ENCODE results near the gene PRPF40B.

The PRPF40B gene

DNA sequence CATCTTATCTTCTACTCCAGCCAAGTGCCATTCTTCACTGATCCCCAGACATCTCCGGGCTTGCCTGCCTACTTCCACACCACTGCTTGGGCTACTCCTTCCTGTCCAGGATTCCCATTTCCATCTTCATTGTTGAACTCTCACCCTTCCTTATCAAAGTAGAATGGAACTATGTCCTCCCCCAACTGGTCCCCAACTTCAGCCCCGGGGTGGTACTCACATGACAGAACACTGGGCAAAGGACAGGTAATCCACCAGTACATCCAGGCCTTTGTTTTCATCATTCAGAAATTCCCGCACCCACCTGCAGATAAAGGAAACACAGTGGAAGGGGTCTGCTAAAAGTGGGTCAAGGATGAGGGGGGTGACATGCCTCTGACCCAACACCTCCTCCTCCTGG is 38.4 kb downstream of the PRPF40B start:
- DNase-seq: no peak

DNA sequence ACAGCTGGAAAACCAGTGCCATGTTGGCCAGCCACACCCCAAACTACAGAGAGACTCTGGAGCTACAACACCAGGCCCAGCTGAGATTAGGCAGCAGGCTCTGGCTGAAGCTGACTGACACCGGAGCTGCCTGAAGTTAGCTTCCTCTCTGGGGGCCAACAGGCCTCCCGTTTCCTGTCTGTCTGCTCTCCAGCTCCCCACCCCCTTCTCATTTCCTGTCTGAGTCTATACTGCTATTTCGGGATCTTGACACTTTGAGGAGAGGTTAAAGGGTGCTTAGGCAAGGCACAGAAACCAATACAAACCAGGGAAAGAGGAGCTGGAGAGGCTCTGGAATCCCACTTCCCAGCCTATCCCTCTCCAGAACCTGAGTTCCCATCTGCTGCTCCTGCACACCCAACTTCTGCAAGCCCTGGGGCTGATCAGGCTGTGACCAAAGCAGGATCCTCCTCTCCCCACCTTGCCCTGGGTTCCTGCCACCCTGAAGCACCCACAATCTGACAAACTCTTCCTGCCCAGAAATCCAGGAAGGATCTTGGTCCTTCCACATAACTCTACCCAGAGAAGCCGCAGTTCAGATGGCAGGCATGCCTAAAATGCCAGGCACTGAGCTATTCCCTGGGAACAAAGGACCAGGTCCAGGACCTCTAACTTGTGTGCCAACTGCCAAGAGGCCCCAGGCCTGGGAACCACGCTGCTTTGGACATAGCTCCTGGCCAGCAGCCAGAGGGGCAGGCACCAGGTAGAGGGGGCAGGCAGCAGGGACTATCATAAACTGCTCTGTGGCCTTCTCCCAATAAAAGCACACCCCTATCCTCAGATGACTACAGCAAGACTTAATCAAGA is 39.9 kb downstream of the PRPF40B start:
- DNase-seq: peak; percentile 91

DNA sequence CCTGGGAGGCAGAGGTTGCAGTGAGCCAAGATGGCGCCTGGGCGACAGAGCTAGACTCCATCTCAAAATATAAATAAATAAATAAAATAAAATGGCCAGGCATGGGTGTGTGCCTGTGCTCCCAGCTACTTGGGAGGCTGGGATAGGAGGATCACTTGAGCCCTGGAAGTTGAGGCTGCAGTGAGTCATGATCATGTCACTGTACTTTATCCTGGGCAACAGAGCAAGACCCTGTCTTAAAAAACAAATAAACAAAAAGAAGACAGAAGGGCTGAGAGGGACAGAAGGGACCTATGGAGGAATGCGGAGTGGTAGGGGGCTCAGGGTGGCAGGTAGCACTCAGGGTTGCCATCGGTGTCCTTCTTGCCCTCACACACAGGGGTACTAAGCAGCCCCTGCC is 40.8 kb downstream of the PRPF40B start:
- DNase-seq: no peak

DNA sequence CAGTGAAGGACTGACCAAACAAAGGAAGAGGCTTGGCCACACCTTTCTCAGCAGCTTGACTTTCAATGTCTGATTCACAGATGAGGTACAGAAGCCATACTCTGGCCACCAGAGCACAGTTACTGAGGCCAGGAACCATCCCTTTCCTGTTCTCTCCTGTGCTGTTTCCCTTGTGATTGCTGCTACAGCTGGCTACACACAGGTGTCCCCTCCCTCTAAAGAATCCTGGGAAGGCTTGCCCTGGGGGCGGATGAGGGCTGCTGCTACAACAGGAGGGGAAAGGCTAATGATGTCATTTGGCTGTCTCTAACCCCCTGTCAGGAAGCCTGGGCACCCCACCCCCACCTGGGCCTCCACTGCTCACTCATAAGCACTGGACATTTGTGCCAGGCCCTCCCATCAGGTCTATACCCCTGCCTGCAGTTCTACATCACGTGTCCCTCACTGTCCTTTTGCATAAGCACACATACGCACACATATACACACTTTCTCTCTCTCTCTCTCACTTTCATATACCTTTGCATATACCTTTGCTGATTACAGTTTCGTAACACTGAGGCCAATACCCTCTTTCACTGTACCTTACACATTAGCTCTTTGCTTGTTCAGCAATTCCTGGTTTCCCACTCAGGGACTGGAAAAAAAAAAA is 41.4 kb downstream of the PRPF40B start:
- DNase-seq: no peak

DNA sequence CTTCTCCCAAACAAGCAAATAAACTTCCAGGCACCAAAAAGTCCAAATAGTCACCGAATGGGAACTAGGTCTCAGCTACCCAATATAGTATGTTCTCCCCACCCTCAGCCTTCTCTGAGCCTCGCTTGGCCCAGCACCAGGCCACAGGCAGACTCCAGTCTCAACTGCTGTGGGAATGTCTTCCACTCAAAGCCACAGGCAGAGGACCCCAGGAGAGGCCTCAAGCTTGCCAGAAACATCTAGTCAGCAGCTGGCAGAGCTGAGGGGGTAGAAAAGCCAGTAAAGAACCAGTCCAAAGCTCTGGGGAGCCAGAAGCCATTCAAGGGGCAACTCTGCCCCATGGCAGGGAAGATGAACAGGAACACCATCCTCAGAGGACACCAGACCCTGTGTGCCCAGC is 42.0 kb downstream of the PRPF40B start:
- no peak for DNase-seq

DNA sequence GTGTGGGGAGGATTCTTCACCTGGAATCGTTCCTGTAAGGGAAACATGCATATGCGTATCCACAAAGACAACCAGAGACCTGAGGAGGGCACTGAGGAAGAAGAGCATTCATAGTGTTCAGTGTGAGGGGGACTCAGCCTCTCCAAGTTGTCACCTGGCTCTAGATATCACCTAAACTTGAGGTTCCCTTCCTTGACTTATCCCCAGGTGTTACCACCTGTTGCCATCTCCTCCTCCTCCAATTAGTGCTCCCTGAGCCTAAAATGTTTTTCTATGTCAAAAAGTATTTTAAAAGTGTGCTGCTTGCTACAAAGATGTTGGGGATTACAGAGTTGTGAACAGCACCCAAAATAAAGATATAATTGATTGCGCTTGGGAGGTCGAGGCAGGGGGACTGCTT is 42.8 kb downstream of the PRPF40B start:
- DNase-seq: no peak

DNA sequence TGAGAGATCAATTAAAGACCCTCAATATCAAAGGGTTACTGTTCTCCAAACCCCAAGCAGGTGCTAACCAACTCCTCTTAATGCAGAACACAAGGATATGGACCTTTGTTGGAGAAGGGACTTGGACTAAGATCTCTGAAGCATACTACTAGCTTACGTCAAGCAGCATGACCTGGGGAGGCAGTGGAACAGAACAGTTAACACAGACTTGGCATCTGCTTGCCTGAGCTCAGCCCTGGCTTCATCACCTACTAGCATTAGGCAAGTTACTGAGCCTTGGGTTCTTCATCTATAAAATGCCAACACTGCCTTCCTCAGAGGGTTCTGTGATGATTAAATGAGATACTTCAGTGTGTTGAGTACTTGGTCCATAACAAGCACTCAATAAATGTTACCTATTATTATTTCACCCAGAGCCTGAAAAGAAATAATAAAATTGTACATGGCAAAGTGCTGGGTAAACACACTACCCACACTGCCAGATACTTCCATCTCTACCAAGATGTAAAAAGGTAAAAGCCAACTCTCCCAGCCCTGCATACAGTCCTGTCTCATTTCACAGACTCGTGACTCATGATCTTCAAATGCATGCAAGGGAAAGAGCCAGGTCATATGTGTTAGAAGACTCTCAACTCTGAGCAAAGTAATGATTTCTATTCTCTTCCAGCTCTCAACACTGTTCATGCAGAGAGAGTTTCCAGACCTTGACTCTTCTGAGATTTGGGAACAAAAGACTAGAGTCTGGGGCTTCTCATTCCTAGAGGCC is 44.1 kb downstream of the PRPF40B start:
- DNase-seq: peak; percentile 53

DNA sequence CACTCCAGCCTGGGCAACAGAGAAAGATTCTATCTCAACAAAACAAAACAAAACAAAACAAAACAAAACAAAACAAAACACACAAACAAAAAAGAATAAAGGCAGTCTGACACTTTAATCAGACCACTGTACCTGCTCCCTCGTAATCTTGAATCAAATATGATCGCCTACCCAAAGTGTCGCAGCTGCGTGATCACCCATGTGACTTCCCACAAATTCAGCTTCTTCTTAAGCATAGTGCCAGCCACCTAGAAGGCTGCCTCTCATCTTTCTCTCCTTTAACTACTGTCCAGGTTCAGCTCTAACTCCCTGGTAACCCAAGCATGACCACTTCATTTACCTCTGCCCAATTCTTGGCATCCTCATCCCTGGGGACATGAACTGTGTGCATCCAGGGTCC is 46.4 kb downstream of the PRPF40B start:
- DNase-seq: no peak

DNA sequence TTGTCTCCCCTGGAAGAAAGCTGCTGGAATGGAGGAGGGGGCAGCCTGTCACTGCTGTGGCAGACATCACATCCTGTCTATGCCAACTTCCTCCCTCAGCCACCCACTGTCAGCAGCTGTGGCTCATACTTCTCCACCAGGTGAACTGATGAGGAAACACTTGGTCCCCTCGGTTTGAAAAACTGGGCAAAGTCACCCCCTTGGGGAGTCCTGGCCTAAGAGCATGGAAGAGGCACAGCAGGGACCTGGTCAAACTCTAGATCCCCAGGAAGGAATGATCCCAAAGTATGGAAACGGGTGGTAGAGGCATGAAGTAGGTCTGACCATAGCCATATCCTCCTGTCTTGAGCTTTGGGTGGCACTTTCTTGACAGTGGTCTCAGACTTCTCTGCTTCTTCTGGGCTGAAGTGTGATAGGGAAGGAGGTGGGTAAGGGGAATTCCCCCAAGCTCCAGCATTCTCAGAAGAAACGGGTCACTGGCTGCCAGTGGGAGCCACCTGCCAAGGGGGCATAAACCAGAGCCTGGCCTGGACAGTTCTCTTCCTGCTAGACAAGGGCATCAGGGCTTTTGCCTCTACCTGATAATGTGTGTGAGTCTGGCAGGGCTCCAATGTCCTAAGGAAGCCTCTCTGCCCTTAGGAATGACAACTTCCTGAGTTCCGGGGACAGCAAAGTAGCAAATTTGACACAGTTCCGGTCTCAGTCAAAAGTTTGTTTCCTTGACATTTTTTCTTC is 47.8 kb downstream of the PRPF40B start:
- peak; percentile 67 for DNase-seq

DNA sequence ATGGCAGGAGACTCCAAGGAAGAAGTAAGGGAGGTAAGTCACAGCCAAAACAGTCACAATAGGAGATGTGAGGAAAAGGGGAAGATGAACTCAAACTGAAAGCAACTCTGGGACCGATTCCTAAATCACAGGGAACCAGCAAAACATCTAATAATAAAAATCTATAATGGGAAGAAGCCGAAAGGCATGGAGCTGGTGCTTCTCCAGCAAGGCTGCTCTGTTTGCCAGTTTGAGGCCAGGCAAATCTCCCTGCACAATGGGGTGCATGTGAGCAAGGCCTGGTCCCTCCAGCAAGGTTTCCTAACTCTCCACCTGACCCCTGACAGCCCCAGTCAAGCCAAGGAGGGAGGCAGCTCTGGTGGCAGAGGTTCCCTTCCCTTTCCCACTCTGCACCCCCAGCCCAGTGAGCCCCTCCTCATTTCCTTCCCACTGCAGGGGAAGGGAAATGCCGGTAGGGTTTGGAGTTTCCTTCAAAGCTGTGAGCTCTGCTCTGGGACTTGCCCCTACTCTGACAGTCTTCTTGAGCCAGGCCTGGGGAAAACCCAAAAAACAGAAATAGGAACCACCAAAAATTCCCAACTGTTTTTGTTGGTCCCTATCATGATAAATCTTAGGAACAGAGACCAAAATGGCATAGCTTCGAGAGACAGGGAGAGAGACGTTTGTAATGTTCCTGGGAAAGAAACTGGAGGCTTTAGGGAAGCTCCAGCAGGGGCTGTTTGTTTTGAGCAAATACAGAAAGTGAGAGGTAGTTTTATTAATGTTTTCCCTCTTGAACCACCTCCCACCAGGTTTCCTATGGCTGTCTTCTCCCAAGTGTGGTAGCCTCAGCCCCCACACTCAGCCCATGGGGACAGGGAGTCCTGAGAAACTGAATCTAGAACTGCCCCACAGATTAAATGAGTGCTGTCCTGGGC is 49.2 kb downstream of the PRPF40B start:
- no peak for DNase-seq

DNA sequence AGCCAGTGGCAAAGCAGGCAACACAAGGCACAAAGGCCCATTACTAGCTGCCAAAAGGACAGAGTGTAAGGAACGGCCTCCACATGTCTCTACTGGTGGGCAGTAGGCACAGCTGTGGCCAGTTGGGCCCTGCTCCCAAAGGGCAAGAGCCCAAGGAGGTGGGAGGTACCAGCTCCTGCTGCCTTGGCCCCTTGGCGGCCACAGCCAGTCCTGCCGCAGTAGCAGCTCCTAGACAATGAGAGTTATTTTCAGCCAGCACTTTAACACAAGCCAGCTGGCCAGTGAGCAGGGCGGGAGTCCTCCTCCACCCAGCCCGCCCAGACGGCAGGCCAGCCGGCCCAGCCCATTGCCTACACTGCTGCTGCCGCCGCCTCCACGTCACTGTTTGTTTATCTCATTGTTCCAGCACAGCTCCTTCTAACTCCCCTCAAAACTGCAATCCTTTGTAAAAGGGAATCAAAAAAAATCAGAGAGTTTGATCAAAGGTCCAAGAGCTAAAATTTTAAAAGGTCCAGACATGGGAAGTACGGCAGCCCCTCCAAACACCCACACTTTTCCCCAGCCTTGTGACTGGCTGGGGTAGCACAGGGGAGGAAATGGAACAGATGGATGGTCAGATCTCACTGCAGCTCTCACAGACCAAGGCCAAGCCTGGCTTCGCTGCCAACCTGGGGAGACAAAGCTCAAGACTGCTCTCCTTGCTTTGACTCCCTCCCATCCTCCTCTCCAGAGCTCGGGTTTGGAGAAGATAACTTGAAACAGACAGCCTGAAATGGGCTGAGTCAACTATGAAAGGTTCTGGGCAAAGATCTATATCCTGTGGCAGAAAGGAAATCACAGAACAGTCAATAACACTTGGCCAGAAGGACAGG is 50.3 kb downstream of the PRPF40B start:
- peak; percentile 33 for DNase-seq

DNA sequence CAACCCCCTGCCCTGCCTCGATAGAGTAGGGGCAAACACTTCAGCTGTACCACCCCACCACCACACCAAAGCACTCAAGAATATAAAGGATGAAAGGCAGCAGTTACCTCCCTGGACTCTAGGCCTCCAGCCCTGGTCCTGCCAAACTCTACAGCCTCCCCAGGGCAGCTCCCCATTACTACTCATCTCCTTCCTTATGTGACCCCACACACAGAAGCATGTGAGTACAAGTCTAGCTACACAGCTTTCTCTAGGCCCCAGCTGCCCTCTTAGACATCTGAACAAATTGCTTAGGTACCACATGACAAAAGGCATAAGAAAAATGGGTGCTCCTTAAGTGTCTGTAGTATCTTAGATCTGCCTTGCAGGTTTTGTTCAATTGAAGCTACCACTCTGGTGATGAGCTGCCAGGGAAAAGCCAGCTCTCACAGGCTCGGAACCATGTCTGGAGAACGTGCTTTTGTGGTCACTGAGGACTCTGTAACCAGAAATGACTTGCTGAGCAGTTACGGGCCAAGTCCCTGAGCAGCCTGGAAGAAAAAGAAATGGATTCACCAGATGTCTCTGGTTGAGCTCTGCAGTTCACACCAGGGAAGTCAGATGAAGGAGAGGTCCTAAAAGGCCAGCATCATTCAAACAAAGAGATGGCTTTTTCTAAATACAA is 51.1 kb downstream of the PRPF40B start:
- no peak for DNase-seq

DNA sequence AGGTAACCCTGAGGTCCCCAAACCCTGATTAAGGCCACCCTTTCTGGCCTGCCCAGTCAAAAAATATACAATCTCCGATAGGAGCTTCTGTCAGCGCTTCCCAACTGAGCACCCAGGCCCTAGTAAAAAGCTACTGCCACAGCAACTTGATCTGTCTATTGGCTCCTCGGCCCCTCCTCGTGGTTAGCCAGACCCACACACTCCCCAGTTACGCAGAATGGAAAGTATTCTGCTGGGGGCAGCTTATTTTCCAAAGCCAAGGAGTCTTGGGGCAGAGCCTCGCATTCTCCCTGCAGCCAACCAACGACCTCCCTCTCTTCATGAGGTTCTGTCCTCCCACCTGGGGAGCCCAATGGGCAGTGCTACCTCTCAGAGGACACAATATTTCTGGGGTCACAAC is 51.8 kb downstream of the PRPF40B start:
- DNase-seq: no peak

DNA sequence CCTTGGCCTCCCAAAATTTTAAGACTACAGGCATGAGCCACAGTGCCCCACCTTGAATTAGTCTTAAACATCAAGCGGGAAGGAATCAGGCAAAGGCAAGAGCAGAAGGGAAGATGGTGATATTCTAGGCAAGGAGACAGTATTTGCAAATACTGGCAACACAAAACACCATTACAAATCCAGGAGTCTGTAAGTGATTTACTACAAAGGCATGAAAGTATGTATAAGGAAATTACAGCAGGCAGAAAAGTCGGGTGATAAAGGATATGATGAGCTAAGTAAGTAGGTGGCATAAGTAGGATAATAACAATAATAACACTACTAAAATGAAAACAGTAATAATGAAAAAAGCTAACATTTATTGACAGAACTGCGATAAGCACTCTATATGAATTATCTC is 55.4 kb downstream of the PRPF40B start:
- no peak for DNase-seq

DNA sequence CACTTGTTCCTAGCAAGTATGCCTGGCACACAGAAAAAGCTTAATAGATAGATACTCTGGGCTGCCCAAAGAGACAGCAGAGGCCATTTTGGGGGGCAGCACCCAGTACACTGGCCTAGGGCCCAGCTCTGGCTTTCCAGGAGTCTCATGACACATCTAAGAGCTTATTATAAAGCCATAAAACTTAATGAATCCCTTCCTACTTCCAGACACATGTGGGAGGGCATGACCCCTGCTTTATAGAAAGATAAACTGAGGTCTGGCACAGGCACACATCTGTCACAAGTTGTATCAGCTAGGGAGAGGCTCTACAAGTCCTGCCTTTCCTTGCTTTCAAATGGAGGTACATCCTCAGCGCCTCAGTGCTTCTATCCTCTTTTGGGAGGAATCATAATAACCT is 56.7 kb downstream of the PRPF40B start:
- no peak for DNase-seq

DNA sequence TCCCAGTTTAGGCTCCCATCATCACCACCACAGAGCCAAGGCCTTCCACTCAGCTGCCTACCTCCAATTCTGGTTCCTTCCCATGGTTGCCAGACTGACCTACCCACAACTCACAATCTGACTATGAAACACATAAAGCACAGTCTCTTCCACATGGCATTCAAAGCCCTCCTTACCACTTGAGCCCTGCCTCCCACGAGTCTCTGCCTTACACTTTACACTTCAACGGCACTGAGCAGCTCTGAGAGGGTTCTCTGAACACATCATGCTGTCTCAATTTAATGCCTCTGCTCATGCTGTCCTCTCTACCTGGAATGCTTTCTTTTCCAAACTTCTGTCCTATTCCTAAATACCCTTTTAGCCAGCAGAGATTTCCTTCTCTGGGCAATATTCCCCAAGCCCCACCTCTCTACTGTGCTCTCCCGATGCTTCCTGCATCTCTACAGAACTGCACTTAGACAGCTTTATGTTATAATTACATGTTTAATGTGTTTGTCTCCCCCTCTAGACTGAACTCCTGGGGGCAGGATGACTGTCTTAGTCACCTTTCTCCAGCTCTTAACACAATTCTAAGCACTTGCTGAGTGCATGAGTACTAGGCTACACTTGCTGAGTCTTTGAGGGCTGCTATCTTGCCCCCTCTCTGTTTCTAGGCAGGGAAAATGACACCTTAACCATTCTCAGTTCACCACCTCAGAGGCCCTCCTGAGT is 60.4 kb downstream of the PRPF40B start:
- DNase-seq: no peak

DNA sequence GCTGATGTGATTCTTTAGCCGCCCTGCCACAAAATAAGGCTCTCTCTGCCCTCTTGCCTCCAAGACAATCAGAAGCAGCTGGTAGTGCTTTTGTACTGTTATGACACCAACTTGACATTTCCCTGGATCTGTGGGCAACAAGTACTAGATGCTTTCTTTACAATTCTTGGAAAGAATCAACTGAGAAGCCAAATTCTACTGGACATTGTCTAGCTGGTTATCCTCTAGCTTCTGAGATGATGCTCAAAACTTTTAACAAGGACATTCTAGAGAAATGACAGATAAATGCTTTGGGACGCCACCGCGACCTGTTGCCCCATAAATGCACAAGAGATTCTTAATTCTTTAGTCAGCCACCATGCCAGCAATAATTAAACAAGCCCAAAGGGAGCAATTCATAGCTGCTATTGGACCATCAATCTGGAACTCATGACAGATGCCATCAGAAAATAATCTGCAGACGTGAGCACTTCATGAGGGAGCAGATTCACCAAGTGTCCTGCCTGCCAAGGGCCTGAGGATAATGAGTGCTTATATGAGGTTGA is 61.0 kb downstream of the PRPF40B start:
- no peak for DNase-seq

DNA sequence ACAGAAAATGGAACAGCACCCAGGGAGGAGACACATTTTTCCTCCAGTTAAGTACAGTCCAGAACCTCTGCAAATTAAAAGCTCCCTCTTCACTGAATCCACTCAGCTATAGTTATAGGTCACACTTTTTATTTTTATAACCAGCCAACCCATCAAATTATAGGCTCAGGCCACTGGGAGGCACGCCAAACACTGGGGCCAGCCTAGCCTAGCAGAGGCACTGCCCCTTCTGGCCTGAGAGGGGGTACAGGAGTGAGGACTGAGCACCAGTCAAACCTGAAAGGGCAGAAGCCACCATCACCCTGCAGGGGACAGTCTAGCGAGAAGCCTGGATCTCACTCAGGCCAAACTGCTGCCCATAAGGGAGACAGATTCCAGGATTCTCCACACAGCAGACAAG is 64.6 kb downstream of the PRPF40B start:
- DNase-seq: no peak

DNA sequence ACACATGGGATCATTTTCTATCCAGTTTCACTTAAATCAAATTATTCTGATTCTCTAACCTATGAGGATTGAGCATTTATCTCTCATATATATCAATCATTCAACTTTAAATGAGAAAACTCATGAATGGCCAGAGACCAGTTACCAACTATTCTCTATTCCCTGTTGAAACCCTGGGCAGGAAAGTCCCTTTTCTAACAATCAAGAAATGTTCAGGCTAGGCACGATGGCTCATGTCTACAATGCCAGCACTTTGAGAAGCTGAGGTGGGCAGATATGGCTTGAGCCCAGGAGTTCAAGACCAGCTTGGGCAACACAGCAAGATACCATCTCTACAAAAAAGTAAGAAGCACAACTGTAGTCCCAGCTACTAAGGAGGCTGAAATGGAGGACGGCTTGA is 65.9 kb downstream of the PRPF40B start:
- DNase-seq: no peak

All from activated CD4-positive, alpha-beta T cell treated with anti-CD3 and anti-CD28 coated beads, Interleukin-2, amount 50 U/mL, for 16 hours (primary cell).